CD4-positive, alpha-beta T cell (primary cell): Measurements from ENCODE around the gene OXNAD1. TPM values are rescaled to one million over a fixed set of nuclear protein-coding genes. Genes with fewer than 3 reads are reported as not detected.

ENCODE experiments used
- ATAC-seq: fragments of 200-7000 bp; cut with Tn5 transposase; one replicate; pipeline ENCODE4 v1.10.0; 2022; ENCODE audit warnings: mild to moderate bottlenecking; ENCODE audit not compliant: poor library complexity
- CTCF ChIA-PET: fragments of 350-600 bp; sonication (Branson Sonifier 250); formaldehyde crosslinking; loops from one replicate; lab custom pipeline; 2021; ENCODE audit warnings: antibody characterized with exemption, inconsistent platforms; lab: Charles Lee
- POLR2A ChIA-PET: fragments of 350-600 bp; sonication (Branson Sonifier 250); formaldehyde crosslinking; loops from one replicate; lab custom pipeline; 2021; ENCODE audit warnings: antibody characterized with exemption, inconsistent platforms; lab: Charles Lee
- DNase-seq, 14 experiments: peaks; one replicate each; pipeline ENCODE4 v3.0.0-alpha.2; 2013 to 2020; ENCODE audit warnings: mixed read lengths in 2 of 14
- H3K27ac ChIP-seq, 2 donors: one replicate each; pipeline versions ENCODE4 v1.5.1 to v1.7.0; 2013; ENCODE audit warnings: low read length in 2 of 2, low read depth in 1 of 2, mild to moderate bottlenecking in 1 of 2
- H3K27me3 ChIP-seq, 2 experiments: 1 replicate in 1 of 2; 2 replicates in 1 of 2; pipeline versions ENCODE4 v1.6.1 to v1.7.0; 2013; ENCODE audit warnings: low read length in 2 of 2, control low read depth in 1 of 2, mild to moderate bottlenecking in 1 of 2, moderate library complexity in 1 of 2; ENCODE audit not compliant: insufficient read depth in 2 of 2, control insufficient read depth in 1 of 2
- H3K36me3 ChIP-seq: one replicate; pipeline ENCODE4 v1.6.1; 2013; ENCODE audit warnings: low read length, control low read depth; ENCODE audit not compliant: insufficient read depth
- H3K4me1 ChIP-seq: one replicate; pipeline ENCODE4 v1.6.1; 2013; ENCODE audit warnings: low read length, control low read depth; ENCODE audit not compliant: insufficient read depth
- H3K4me3 ChIP-seq: one replicate; pipeline ENCODE4 v1.5.1; 2013; ENCODE audit warnings: mild to moderate bottlenecking, low read length, moderate library complexity
- H3K9me3 ChIP-seq, 2 experiments: 1 replicate in 1 of 2; 2 replicates in 1 of 2; pipeline versions ENCODE4 v1.6.1 to v1.7.0; 2013; ENCODE audit warnings: low read length in 2 of 2, mild to moderate bottlenecking in 2 of 2, control low read depth in 1 of 2, moderate library complexity in 1 of 2; ENCODE audit not compliant: control insufficient read depth in 1 of 2, insufficient read depth in 1 of 2
- H3K27ac Mint-ChIP-seq: one replicate; pipeline ENCODE4 v1.8.0; 2020; ENCODE audit warnings: mixed read lengths
- H3K27me3 Mint-ChIP-seq: one replicate; pipeline ENCODE4 v1.8.0; 2021; ENCODE audit warnings: mixed read lengths
- H3K36me3 Mint-ChIP-seq: one replicate; pipeline ENCODE4 v1.8.0; 2021; ENCODE audit warnings: low read depth, mixed read lengths
- H3K4me1 Mint-ChIP-seq: one replicate; pipeline ENCODE4 v1.8.0; 2021; ENCODE audit warnings: low read depth, mixed read lengths
- H3K4me3 Mint-ChIP-seq: one replicate; pipeline ENCODE4 v1.8.0; 2020; ENCODE audit warnings: mild to moderate bottlenecking, mixed read lengths
- H3K9me3 Mint-ChIP-seq: one replicate; pipeline ENCODE4 v1.8.0; 2020; ENCODE audit warnings: mixed read lengths
- CTCF ChIP-seq: fragments of 200-600 bp; IDR thresholded peaks from one replicate; pipeline ENCODE4 v1.8.0; 2022; ENCODE audit warnings: antibody characterized with exemption, mild to moderate bottlenecking
- intact Hi-C, 2 experiments: fragments of 100-400 bp; cut with DNase I in 1 of 2; cut with micrococcal nuclease in 1 of 2; formaldehyde crosslinking; loops; one replicate each; pipeline versions ENCODE4 v1.15.1 to v1.9.0; 2023 to 2025; cut with DNase I, micrococcal nuclease
- total RNA-seq, 174 experiments: library from RNA in 2 of 174; stranded (reverse) in 2 of 174; gene quantifications; one replicate each; pipeline ENCODE4 v1.2.3 and lab custom pipeline; 2021 to 2026

Gene OXNAD1
- total RNA-seq, 2 experiments from 2014 or later, result 135 TPM

- no peak for TF ChIP-seq CTCF
- peaks cover 96% of the 10 kb centered on the region for H3K36me3 Mint-ChIP-seq
- peak overlapping the region; percentile 94 for H3K27ac Mint-ChIP-seq
- DNase-seq (peak in 7 of 14 experiments; percentile 37 to 83 (median 55)), ATAC-seq (peak; percentile 31)
- H3K4me1 Mint-ChIP-seq, result peaks cover 97% of the 10 kb centered on the region
- CTCF ChIA-PET, result interaction anchor here (1.1 to 7.0 kb wide), 4 partner anchors 10 to 16 kb away, joined by 4 to 56 read pairs (median 20); no protein-coding TSS in a partner anchor
- no peaks in the 10 kb centered on the region for H3K27me3 Mint-ChIP-seq
- H3K9me3 Mint-ChIP-seq, result no peaks in the 10 kb centered on the region
- H3K4me3 ChIP-seq, result peak overlapping the region; percentile 30
- POLR2A ChIA-PET, result interaction anchor here (1.6 to 11.0 kb wide), 5 partner anchors 11 to 211 kb away, joined by 3 to 268 read pairs (median 13); no protein-coding TSS in a partner anchor
- peaks cover 74% of the 10 kb centered on the region for H3K4me1 ChIP-seq
- H3K27me3 ChIP-seq, result no peaks in the 10 kb centered on the region
- peaks cover 71% of the 10 kb centered on the region for H3K36me3 ChIP-seq
- peak overlapping the region; percentile 83 for H3K4me3 Mint-ChIP-seq
- no peaks in the 10 kb centered on the region for H3K9me3 ChIP-seq
- peak overlapping the region; percentile 56 to 78 for H3K27ac ChIP-seq
- intact Hi-C loops, result no loop called here
Observed at GRCh38 chr3:16305111-16305541, 40.1 kb downstream of the OXNAD1 start.

GRCh38 chr3:16307832-16308531 lies 43.0 kb downstream of the OXNAD1 start:
- Mint-ChIP-seq H3K27me3 (no peaks in the 10 kb centered on the region), H3K9me3 (no peaks in the 10 kb centered on the region), H3K36me3 (peaks cover 91% of the 10 kb centered on the region), H3K4me1 (peaks cover 90% of the 10 kb centered on the region), H3K27ac (peak overlapping the region; percentile 94), H3K4me3 (peak overlapping the region; percentile 62)
- H3K36me3 ChIP-seq, result peaks cover 70% of the 10 kb centered on the region
- H3K27ac ChIP-seq, result no peak overlapping the region
- no peaks in the 10 kb centered on the region for H3K9me3 ChIP-seq
- H3K27me3 ChIP-seq, result no peaks in the 10 kb centered on the region
- no peak for TF ChIP-seq CTCF
- no peak for ATAC-seq
- no peak overlapping the region for H3K4me3 ChIP-seq
- peaks cover 73% of the 10 kb centered on the region for H3K4me1 ChIP-seq
- peak in 1 of 14 experiments; percentile 40 for DNase-seq
- CTCF ChIA-PET, result interaction anchor here (0.5 to 7.0 kb wide), 6 partner anchors 12 to 40 kb away, joined by 3 to 32 read pairs (median 4); no protein-coding TSS in a partner anchor
- intact Hi-C loops, result loop anchor here in 1 of 2 experiments (2.0 kb wide), 1 partner anchor 17 kb away; no protein-coding TSS in a partner anchor
- POLR2A ChIA-PET, result interaction anchor here (1.0 to 11.0 kb wide), 5 partner anchors 8 to 67 kb away, joined by 3 to 268 read pairs (median 36); no protein-coding TSS in a partner anchor

GRCh38 chr3:16308727-16309126 lies 43.7 kb downstream of the OXNAD1 start:
- peak overlapping the region; percentile 94 for H3K27ac Mint-ChIP-seq
- H3K4me3 ChIP-seq, result no peak overlapping the region
- POLR2A ChIA-PET, result interaction anchor here (1.0 to 11.0 kb wide), 5 partner anchors 8 to 67 kb away, joined by 3 to 268 read pairs (median 36); no protein-coding TSS in a partner anchor
- peak overlapping the region; percentile 38 for H3K4me3 Mint-ChIP-seq
- CTCF ChIA-PET, result interaction anchor here (0.8 to 7.0 kb wide), 3 partner anchors 11 to 18 kb away, joined by 3 to 32 read pairs (median 15); no protein-coding TSS in a partner anchor
- peaks cover 92% of the 10 kb centered on the region for H3K36me3 Mint-ChIP-seq
- no peak overlapping the region for H3K27ac ChIP-seq
- DNase-seq (no peak), ATAC-seq (no peak)
- peaks cover 92% of the 10 kb centered on the region for H3K4me1 Mint-ChIP-seq
- no peak for TF ChIP-seq CTCF
- H3K9me3 Mint-ChIP-seq, result no peaks in the 10 kb centered on the region
- peaks cover 70% of the 10 kb centered on the region for H3K36me3 ChIP-seq
- H3K4me1 ChIP-seq, result peaks cover 76% of the 10 kb centered on the region
- no peaks in the 10 kb centered on the region for H3K9me3 ChIP-seq
- no peaks in the 10 kb centered on the region for H3K27me3 ChIP-seq
- intact Hi-C loops, result loop anchor here in 1 of 2 experiments (1.0 to 2.0 kb wide), 2 partner anchors 7 to 18 kb away; no protein-coding TSS in a partner anchor
- no peaks in the 10 kb centered on the region for H3K27me3 Mint-ChIP-seq
